ENCODE data around the gene REL.
A peak's percentile ranks its signal among the peaks of the same experiment; 100 is the strongest.
"Not testable (repeated sequence)": the region's sequence is repeated elsewhere in the genome, so short reads cannot be mapped to it uniquely, and the experiment has no call there.

REL gene

GRCh38 chr2:60881047-60881932 is at the start of gene REL:
REL (plus strand) TSS chr2:60881574; CDS start chr2:60881841, 267 bp downstream.
- DNase-seq, result peak; percentile 36

- DNase-seq, result no peak
Observed at GRCh38 chr2:60831921-60832320, 49.5 kb upstream of the REL start.

- DNase-seq, result no peak
Observed at GRCh38 chr2:60832621-60833020, 48.8 kb upstream of the REL start.

- no peak for DNase-seq
Observed at GRCh38 chr2:60834270-60834717, 47.1 kb upstream of the REL start.

- no peak for DNase-seq
Observed at GRCh38 chr2:60836491-60836890, 44.9 kb upstream of the REL start.

- no peak for DNase-seq
Observed at GRCh38 chr2:60837123-60837522, 44.3 kb upstream of the REL start.

- DNase-seq, result no peak
Observed at GRCh38 chr2:60838481-60838880, 42.9 kb upstream of the REL start.

- no peak for DNase-seq
Observed at GRCh38 chr2:60839126-60839813, 42.1 kb upstream of the REL start.

GRCh38 chr2:60840880-60841279 is 40.5 kb upstream of the REL start:
- DNase-seq, result no peak

- DNase-seq, result no peak
Observed at GRCh38 chr2:60843006-60843405, 38.4 kb upstream of the REL start.

GRCh38 chr2:60844105-60844504 is 37.3 kb upstream of the REL start:
- DNase-seq, result no peak

GRCh38 chr2:60847854-60848253 is 33.5 kb upstream of the REL start:
- no peak for DNase-seq

GRCh38 chr2:60849187-60849586 is 32.2 kb upstream of the REL start:
- DNase-seq, result no peak

- no peak for DNase-seq
Observed at GRCh38 chr2:60852282-60852860, 29.0 kb upstream of the REL start.

- DNase-seq, result no peak
Observed at GRCh38 chr2:60853531-60853930, 27.8 kb upstream of the REL start.

GRCh38 chr2:60855989-60856669 is 25.2 kb upstream of the REL start:
- no peak for DNase-seq

- DNase-seq, result no peak
Observed at GRCh38 chr2:60857056-60857455, 24.3 kb upstream of the REL start.

- no peak for DNase-seq
Observed at GRCh38 chr2:60858897-60859311, 22.5 kb upstream of the REL start.

GRCh38 chr2:60861736-60862135 is 19.6 kb upstream of the REL start:
- DNase-seq, result no peak

GRCh38 chr2:60862642-60863041 is 18.7 kb upstream of the REL start:
- DNase-seq, result no peak

GRCh38 chr2:60865361-60865760 is 16.0 kb upstream of the REL start:
- not testable (repeated sequence) for DNase-seq

GRCh38 chr2:60867007-60867406 is 14.4 kb upstream of the REL start:
- DNase-seq, result no peak

GRCh38 chr2:60867848-60868247 is 13.5 kb upstream of the REL start:
- no peak for DNase-seq

All from NCI-H2081 treated with DMSO at 0.1 percent for 48 hours (cell line).